Measurements from ENCODE around the gene ARHGAP26. TPM values are rescaled to one million over a fixed set of nuclear protein-coding genes. Genes with fewer than 3 reads are reported as not detected.

The ARHGAP26 gene
- total and polyA plus RNA-seq, 2 of the 4 experiments (the other 2 are of a cell fraction): 0.54 to 0.56 TPM

DNA sequence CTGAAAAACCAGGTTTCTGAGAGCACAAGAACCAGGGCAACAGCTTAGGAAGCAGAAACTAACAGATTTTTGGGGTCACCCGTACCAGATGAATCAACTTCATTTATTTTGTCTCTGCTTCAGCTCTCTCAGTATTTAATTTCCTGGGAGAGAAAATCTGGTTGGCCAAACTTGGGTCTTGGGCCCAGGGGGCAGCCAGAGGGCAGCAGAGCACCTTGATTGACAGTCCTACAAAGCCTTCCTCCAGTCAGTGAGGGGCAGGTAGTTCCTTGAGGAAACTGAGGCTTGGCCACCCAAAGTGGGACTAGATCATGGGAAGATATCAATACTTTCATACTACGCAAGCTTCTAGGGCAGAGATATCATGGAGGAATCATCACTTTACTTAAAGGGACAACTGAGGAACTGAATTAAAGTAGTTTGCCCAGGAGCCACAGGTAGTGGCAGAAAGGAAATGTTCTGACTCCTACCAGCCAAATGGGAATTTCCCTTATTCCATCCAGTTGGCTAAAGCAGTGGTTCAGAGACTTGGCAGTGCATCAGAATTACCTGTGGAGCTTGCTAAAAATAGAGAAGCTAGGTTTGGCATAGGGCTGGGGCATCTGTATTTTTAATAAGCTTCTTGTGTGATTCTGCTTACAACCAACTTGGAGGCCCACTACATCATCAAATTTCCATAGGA, 21.5 kb upstream of the ARHGAP26 start:
- H3K4me1 ChIP-seq (ENCODE audit: control insufficient read depth, insufficient read depth, low read length): peaks cover 4% of the 10 kb centered on the region
- no peak overlapping the region for H4K8ac ChIP-seq (ENCODE audit: low read depth in 2 of 2, low read length in 2 of 2)
- no peak overlapping the region for H3K4ac ChIP-seq (ENCODE audit: low read depth, low read length)
- H3K9me1 ChIP-seq (ENCODE audit: insufficient read depth, low read length): 0 out of 2 replicates have a peak, but pooled peaks cover 3% of the 10 kb centered on the region
- H3K9me3 ChIP-seq (ENCODE audit: control insufficient read depth, insufficient read depth, low read length): no peaks in the 10 kb centered on the region
- 0 out of 2 replicates have a peak overlapping the region, but pooled peaks have one; percentile 8 for H2BK20ac ChIP-seq (ENCODE audit: low read depth, low read length)
- H2AK9ac ChIP-seq (replicated peaks; ENCODE audit: low read depth, low read length, poor library complexity): no peak overlapping the region
- DNase-seq (no peak), ATAC-seq (ENCODE audit: low read depth) (no peak)
- no TSS peak for BruUV-seq (replicated peaks)
- H3K18ac ChIP-seq (ENCODE audit: low read depth, low read length): no peak overlapping the region
- in situ Hi-C loops (cut with MboI; ENCODE audit: low sequenced_read_pairs): no loop called here
- no peaks in the 10 kb centered on the region for H3K79me1 ChIP-seq (ENCODE audit: low read depth in 1 of 2, low read length in 2 of 2)
- H2BK15ac ChIP-seq (ENCODE audit: low read depth, low read length): no peak overlapping the region
- H3K14ac ChIP-seq (replicated peaks; ENCODE audit: low read depth, low read length): no peak overlapping the region; the same call in 1 of the 2 replicates
- no peak overlapping the region for H3K4me2 ChIP-seq (ENCODE audit: low read depth, low read length)
- no peak overlapping the region for H3K23ac ChIP-seq (ENCODE audit: low read depth, low read length)
- no peak overlapping the region for H3K4me3 ChIP-seq (ENCODE audit: insufficient read depth, low read depth, low read length)
- intact Hi-C loops (cut with micrococcal nuclease): no loop called here
- dilution Hi-C loops (cut with HindIII; ENCODE audit: low sequenced_read_pairs, unreplicated experiment): no loop called here
- H3K9ac ChIP-seq (ENCODE audit: low read depth, low read length): no peak overlapping the region
- H4K5ac ChIP-seq (ENCODE audit: low read depth, low read length): no peak overlapping the region
- no peak overlapping the region for H3K27ac ChIP-seq (ENCODE audit: insufficient read depth, low read length)
- H4K91ac ChIP-seq (ENCODE audit: insufficient read depth, low read depth, low read length): no peak overlapping the region
- no CpG with 5 or more reads among the region's 2 CpGs for WGBS, 2 experiments (ENCODE audit: extremely low coverage in 2 of 2, insufficient read length in 1 of 2)
- TF ChIP-seq, protein P1, sequence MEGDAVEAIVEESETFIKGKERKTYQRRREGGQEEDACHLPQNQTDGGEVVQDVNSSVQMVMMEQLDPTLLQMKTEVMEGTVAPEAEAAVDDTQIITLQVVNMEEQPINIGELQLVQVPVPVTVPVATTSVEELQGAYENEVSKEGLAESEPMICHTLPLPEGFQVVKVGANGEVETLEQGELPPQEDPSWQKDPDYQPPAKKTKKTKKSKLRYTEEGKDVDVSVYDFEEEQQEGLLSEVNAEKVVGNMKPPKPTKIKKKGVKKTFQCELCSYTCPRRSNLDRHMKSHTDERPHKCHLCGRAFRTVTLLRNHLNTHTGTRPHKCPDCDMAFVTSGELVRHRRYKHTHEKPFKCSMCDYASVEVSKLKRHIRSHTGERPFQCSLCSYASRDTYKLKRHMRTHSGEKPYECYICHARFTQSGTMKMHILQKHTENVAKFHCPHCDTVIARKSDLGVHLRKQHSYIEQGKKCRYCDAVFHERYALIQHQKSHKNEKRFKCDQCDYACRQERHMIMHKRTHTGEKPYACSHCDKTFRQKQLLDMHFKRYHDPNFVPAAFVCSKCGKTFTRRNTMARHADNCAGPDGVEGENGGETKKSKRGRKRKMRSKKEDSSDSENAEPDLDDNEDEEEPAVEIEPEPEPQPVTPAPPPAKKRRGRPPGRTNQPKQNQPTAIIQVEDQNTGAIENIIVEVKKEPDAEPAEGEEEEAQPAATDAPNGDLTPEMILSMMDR (conservative IDR thresholded peaks at IDR 0.05; ENCODE audit: low read depth, low read length): peak; percentile 16; the same call in 1 of the 2 replicates
- TF ChIP-seq CEBPB (IDR thresholded peaks at IDR 0.05; ENCODE audit: low read depth, low read length): no peak
- TF ChIP-seq RFX5 (IDR thresholded peaks at IDR 0.05; ENCODE audit: low read depth, low read length): no peak
- no peak for TF ChIP-seq MAZ (IDR thresholded peaks at IDR 0.05; ENCODE audit: borderline replicate concordance, low read depth, low read length)
- TF ChIP-seq RAD21 (IDR thresholded peaks at IDR 0.05; ENCODE audit: low read length): peak; percentile 33; the same call in 1 of the 2 replicates
- TF ChIP-seq SMC3 (IDR thresholded peaks at IDR 0.05; ENCODE audit: low read depth, low read length): no peak
- TF ChIP-seq, protein P2, sequence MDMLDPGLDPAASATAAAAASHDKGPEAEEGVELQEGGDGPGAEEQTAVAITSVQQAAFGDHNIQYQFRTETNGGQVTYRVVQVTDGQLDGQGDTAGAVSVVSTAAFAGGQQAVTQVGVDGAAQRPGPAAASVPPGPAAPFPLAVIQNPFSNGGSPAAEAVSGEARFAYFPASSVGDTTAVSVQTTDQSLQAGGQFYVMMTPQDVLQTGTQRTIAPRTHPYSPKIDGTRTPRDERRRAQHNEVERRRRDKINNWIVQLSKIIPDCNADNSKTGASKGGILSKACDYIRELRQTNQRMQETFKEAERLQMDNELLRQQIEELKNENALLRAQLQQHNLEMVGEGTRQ (IDR thresholded peaks at IDR 0.05; ENCODE audit: low read depth, low read length): no peak
- no peak for TF ChIP-seq MAFK (IDR thresholded peaks at IDR 0.05; ENCODE audit: low read depth, low read length)
- no peaks in the 10 kb centered on the region for H4K20me1 ChIP-seq (ENCODE audit: insufficient read depth, low read length)
- H2BK120ac ChIP-seq (ENCODE audit: low read depth, low read length): peak overlapping the region; percentile 20; the same call in 1 of the 2 replicates
- no peak overlapping the region for H2BK5ac ChIP-seq (ENCODE audit: low read depth, low read length, poor library complexity, severe bottlenecking)
- peaks cover 2% of the 10 kb centered on the region; the same call in 1 of the 2 replicates for H3K27me3 ChIP-seq (ENCODE audit: control insufficient read depth, insufficient read depth, low read length)
- no peak overlapping the region for H2AFZ ChIP-seq (replicated peaks; ENCODE audit: low read length, poor library complexity)
- no peak overlapping the region for H3K56ac ChIP-seq (ENCODE audit: extremely low read depth, insufficient read depth, low read length)
- ChIA-PET POLR2A (ENCODE audit: unreplicated experiment) (no interaction called here), CTCF (interaction anchor here (0.6 to 2.2 kb wide), 8 partner anchors 8 to 132 kb away, joined by 4 to 18 read pairs (median 5); no protein-coding TSS in a partner anchor)
- H2AK5ac ChIP-seq (ENCODE audit: low read depth, low read length): 0 out of 2 replicates have a peak overlapping the region, but pooled peaks have one; percentile 69
- H3K36me3 ChIP-seq (ENCODE audit: control insufficient read depth, insufficient read depth, low read length): no peaks in the 10 kb centered on the region
